Smooth muscle cell (in vitro differentiated cells): ENCODE measurements around the gene TOM1L2. TPM values are rescaled to one million over a fixed set of nuclear protein-coding genes. Genes with fewer than 3 reads are reported as not detected.

Source experiments
- DNase-seq: peaks from one replicate; lab custom pipeline; 2025; ENCODE audit not compliant: unreplicated experiment; lab: John Stamatoyannopoulos, UW
- H2AFZ ChIP-seq: fragments of 200-600 bp; sonication (generic); 2 replicates; pipeline ENCODE4 v1.6.0; 2016; ENCODE audit warnings: antibody characterized with exemption, low read depth, mild to moderate bottlenecking
- H3F3A ChIP-seq: fragments of 200-600 bp; sonication (generic); 2 replicates; pipeline ENCODE4 v1.6.0; 2017; ENCODE audit warnings: antibody characterized with exemption, low read depth
- H3K27ac ChIP-seq: fragments of 200-600 bp; sonication (generic); 2 replicates; pipeline ENCODE4 v1.5.1; 2016; ENCODE audit warnings: low read depth, mild to moderate bottlenecking
- H3K27me3 ChIP-seq: fragments of 200-600 bp; sonication (generic); 2 replicates; pipeline ENCODE4 v1.6.1; 2016; ENCODE audit warnings: low read depth, mild to moderate bottlenecking
- H3K36me3 ChIP-seq: fragments of 200-600 bp; sonication (generic); 2 replicates; pipeline ENCODE4 v1.5.1; 2016; ENCODE audit warnings: low read depth
- H3K4me1 ChIP-seq: fragments of 200-600 bp; sonication (generic); 2 replicates; pipeline ENCODE4 v1.5.1; 2016; ENCODE audit warnings: low read depth
- H3K4me2 ChIP-seq: fragments of 200-600 bp; sonication (generic); 2 replicates; pipeline ENCODE4 v1.6.0; 2016; ENCODE audit warnings: mild to moderate bottlenecking
- H3K4me3 ChIP-seq: fragments of 200-600 bp; sonication (generic); 2 replicates; pipeline ENCODE4 v1.5.1; 2016; ENCODE audit warnings: mild to moderate bottlenecking
- H3K79me2 ChIP-seq: fragments of 200-600 bp; sonication (generic); 2 replicates; pipeline ENCODE4 v1.6.0; 2016; ENCODE audit warnings: low read depth, mild to moderate bottlenecking
- H3K9ac ChIP-seq: fragments of 200-600 bp; sonication (generic); 2 replicates; pipeline ENCODE4 v1.6.0; 2016; ENCODE audit warnings: low read depth
- H3K9me3 ChIP-seq: fragments of 200-600 bp; sonication (generic); replicated peaks from 2 replicates; pipeline ENCODE4 v1.5.1; 2016; ENCODE audit warnings: low read depth
- H4K20me1 ChIP-seq: fragments of 200-600 bp; sonication (generic); 2 replicates; pipeline ENCODE4 v1.6.0; 2016; ENCODE audit warnings: low read depth
- CTCF ChIP-seq: fragments of 200-600 bp; sonication (generic); IDR thresholded peaks from 2 replicates; pipeline ENCODE4 v1.5.1; 2017; ENCODE audit warnings: borderline replicate concordance, mild to moderate bottlenecking, antibody characterized with exemption; ENCODE audit not compliant: insufficient read depth, poor library complexity, severe bottlenecking
- WGBS: methylation state at CpG from one replicate; pipeline ENCODE4 v1.1.7; 2016; ENCODE audit warnings: low lambda C conversion rate; 5-methylcytosine and 5-hydroxymethylcytosine counted together
- polyA plus RNA-seq: library from polyadenylated mRNA; unstranded; fragments of >200 nt; fragmentation: Nextera tagmentation; extraction: Ambion mirVana; gene quantifications from 2 replicates; pipeline ENCODE4 v1.2.1, GENCODE V29; 2016
- total RNA-seq: library from RNA; depleted of rRNA; stranded (reverse); fragments of >200 nt; gene quantifications from 2 replicates; pipeline ENCODE4 v1.2.3, GENCODE V29; 2014

TOM1L2 gene
- total and polyA plus RNA-seq, 2 experiments from 2014 or later = 20.3 to 27.0 TPM

- peaks cover 70% of the 10 kb centered on the region for H3K79me2 ChIP-seq
- peaks cover 25% of the 10 kb centered on the region for H3F3A ChIP-seq
- no peak overlapping the region for H3K9ac ChIP-seq
- no peak overlapping the region for H3K4me2 ChIP-seq
- H3K27me3 ChIP-seq = no peaks in the 10 kb centered on the region
- no peak for DNase-seq
- peaks cover 88% of the 10 kb centered on the region for H4K20me1 ChIP-seq
- H3K36me3 ChIP-seq = no peaks in the 10 kb centered on the region
- no peaks in the 10 kb centered on the region for H3K9me3 ChIP-seq
- H3K27ac ChIP-seq = no peak overlapping the region
- H3K4me3 ChIP-seq = no peak overlapping the region
- H2AFZ ChIP-seq = no peak overlapping the region
- TF ChIP-seq CTCF = no peak
- 91% methylated on average over 11 of the region's 11 CpGs for WGBS
- H3K4me1 ChIP-seq = peaks cover 24% of the 10 kb centered on the region
These were observed 27.5 kb downstream of the TOM1L2 start for GRCh38 chr17:17944743-17945142.

GRCh38 chr17:17944242-17944641 is 28.0 kb downstream of the TOM1L2 start:
- H3F3A ChIP-seq = peaks cover 30% of the 10 kb centered on the region
- peaks cover 90% of the 10 kb centered on the region for H4K20me1 ChIP-seq
- H3K9ac ChIP-seq = no peak overlapping the region
- no peak for TF ChIP-seq CTCF
- no peak overlapping the region for H3K4me2 ChIP-seq
- H3K79me2 ChIP-seq = peaks cover 72% of the 10 kb centered on the region
- DNase-seq = no peak
- no peaks in the 10 kb centered on the region for H3K27me3 ChIP-seq
- H3K4me1 ChIP-seq = peaks cover 28% of the 10 kb centered on the region
- 69% methylated on average over 7 of the region's 7 CpGs for WGBS
- no peak overlapping the region for H2AFZ ChIP-seq
- no peak overlapping the region for H3K27ac ChIP-seq
- no peaks in the 10 kb centered on the region for H3K36me3 ChIP-seq
- no peaks in the 10 kb centered on the region for H3K9me3 ChIP-seq
- no peak overlapping the region for H3K4me3 ChIP-seq

DNA sequence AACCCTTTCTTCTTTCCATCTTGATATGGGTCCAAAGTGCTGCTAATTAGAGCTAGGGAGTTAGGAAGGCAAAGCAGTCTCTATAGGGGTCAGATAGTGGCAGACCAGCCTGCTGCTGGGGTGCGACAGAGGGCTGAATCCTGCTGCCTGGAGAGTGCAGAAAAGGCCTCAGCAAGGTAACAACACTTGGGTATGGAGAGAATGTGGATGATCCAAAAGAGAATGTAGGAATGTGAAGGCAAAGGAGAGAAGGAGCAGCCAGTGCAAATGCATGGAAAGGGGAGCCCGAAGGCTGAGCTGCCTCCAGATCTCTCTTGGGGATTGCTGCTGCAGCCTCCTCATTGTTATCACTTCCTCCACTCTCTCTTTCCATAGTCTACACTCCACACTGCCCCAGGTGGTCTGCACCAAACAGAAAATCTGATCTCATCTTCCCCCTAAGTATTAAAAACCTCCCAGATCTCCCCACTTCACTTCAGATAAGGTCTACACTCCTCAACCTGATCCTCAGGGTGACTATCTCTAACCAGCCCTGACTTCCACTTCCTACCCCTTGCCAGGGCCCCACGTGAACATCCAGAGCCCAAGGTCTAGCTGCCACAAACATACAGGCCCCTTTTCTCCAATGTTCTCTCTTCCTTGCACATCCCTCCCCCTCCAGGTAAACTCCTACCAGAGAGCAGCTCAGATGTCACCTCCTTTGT is 28.8 kb downstream of the TOM1L2 start:
- no peaks in the 10 kb centered on the region for H3K36me3 ChIP-seq
- WGBS = 39% methylated on average over 3 of the region's 3 CpGs
- H3K9ac ChIP-seq = no peak overlapping the region
- DNase-seq = no peak
- peaks cover 32% of the 10 kb centered on the region for H3F3A ChIP-seq
- peak overlapping the region; percentile 58 for H3K4me2 ChIP-seq
- peaks cover 71% of the 10 kb centered on the region for H3K79me2 ChIP-seq
- peaks cover 88% of the 10 kb centered on the region for H4K20me1 ChIP-seq
- H3K4me1 ChIP-seq = peaks cover 36% of the 10 kb centered on the region
- no peak for TF ChIP-seq CTCF
- H2AFZ ChIP-seq = no peak overlapping the region
- no peaks in the 10 kb centered on the region for H3K27me3 ChIP-seq
- no peak overlapping the region for H3K4me3 ChIP-seq
- H3K9me3 ChIP-seq = no peaks in the 10 kb centered on the region
- H3K27ac ChIP-seq = peak overlapping the region; percentile 64

DNA sequence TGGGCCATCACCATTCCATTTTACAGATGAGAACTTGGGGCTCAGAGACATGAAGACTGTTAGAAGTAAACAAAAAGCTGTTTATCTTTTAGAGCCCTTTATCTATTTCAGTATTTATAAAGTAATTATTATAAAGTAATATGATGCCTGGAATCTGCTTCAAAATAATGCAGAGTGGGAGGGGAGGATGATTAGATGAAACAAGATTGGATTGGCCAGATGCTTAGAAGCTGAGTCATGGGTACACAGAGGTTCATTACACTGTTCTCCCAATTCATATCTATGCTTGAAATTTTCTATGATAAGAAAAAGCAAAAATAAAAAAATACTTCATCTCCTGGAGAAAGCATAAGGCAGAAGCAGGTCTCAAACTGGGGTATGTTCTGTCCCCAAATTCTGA is 29.4 kb downstream of the TOM1L2 start:
- H3K36me3 ChIP-seq = no peaks in the 10 kb centered on the region
- H3K4me1 ChIP-seq = peaks cover 40% of the 10 kb centered on the region
- peaks cover 89% of the 10 kb centered on the region for H4K20me1 ChIP-seq
- H3K27ac ChIP-seq = peak overlapping the region; percentile 64
- peak overlapping the region; percentile 58 for H3K4me2 ChIP-seq
- H3K79me2 ChIP-seq = peaks cover 65% of the 10 kb centered on the region
- DNase-seq = no peak
- H3K9ac ChIP-seq = no peak overlapping the region
- no peak for TF ChIP-seq CTCF
- peaks cover 32% of the 10 kb centered on the region for H3F3A ChIP-seq
- H3K9me3 ChIP-seq = no peaks in the 10 kb centered on the region
- no peak overlapping the region for H2AFZ ChIP-seq
- no peaks in the 10 kb centered on the region for H3K27me3 ChIP-seq
- H3K4me3 ChIP-seq = no peak overlapping the region
